Measurements from ENCODE around the gene PPP1R36.

DNA sequence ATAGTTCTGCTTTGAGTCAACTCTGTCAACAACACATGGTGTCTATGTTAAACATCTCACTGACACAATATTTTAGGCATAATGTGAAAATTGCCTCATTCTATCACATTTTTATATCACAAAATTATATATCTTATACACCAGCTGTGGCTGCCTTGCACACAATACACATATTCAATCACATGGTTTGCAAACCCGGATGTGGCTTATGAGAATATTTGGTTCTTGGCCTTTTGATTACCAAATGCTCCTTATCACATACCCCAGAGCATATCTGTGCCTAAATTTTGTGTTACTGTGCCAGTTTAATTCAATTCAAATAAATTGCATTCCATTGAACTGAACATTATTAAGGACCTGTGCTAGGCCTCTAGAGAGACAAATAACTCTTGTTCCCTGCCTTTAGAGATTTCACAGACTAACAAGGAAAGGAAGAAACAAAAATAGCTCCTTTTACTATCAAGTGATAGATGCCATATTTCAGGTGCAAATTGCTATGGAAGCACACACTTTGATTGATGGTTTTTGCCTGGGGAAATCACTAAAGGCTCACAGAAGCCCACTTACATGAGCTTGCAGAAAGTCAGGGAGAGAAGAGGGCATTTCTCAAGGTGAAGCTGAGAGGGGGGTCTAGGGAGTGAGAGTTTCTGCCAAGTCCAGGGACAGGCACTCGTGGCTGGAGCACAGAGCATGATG is 63.4 kb downstream of the PPP1R36 start:
- TF ChIP-seq, protein P1, sequence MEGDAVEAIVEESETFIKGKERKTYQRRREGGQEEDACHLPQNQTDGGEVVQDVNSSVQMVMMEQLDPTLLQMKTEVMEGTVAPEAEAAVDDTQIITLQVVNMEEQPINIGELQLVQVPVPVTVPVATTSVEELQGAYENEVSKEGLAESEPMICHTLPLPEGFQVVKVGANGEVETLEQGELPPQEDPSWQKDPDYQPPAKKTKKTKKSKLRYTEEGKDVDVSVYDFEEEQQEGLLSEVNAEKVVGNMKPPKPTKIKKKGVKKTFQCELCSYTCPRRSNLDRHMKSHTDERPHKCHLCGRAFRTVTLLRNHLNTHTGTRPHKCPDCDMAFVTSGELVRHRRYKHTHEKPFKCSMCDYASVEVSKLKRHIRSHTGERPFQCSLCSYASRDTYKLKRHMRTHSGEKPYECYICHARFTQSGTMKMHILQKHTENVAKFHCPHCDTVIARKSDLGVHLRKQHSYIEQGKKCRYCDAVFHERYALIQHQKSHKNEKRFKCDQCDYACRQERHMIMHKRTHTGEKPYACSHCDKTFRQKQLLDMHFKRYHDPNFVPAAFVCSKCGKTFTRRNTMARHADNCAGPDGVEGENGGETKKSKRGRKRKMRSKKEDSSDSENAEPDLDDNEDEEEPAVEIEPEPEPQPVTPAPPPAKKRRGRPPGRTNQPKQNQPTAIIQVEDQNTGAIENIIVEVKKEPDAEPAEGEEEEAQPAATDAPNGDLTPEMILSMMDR (IDR thresholded peaks at IDR 0.05; ENCODE audit: insufficient read depth, low read length, poor library complexity, severe bottlenecking): no peak
- TF ChIP-seq EZH2phosphoT487 (conservative IDR thresholded peaks at IDR 0.05; ENCODE audit: low read length): no peak
